ENCODE measurements around the gene MRPL33. TPM values are rescaled to one million over a fixed set of nuclear protein-coding genes. Genes with fewer than 3 reads are reported as not detected.

Gene MRPL33
- total RNA-seq, 1 donor: 75.2 TPM

GRCh38 chr2:27805180-27805579 lies 33.7 kb downstream of the MRPL33 start:
- Histone ChIP-seq H3K27me3 (ENCODE audit: insufficient read depth, low read length) (no peaks in the 10 kb centered on the region), H3K9me3 (ENCODE audit: low read depth, low read length) (no peaks in the 10 kb centered on the region), H3K4me1 (ENCODE audit: insufficient read depth, low read length) (peaks cover 62% of the 10 kb centered on the region), H3K4me3 (ENCODE audit: low read length) (no peak overlapping the region)

DNA sequence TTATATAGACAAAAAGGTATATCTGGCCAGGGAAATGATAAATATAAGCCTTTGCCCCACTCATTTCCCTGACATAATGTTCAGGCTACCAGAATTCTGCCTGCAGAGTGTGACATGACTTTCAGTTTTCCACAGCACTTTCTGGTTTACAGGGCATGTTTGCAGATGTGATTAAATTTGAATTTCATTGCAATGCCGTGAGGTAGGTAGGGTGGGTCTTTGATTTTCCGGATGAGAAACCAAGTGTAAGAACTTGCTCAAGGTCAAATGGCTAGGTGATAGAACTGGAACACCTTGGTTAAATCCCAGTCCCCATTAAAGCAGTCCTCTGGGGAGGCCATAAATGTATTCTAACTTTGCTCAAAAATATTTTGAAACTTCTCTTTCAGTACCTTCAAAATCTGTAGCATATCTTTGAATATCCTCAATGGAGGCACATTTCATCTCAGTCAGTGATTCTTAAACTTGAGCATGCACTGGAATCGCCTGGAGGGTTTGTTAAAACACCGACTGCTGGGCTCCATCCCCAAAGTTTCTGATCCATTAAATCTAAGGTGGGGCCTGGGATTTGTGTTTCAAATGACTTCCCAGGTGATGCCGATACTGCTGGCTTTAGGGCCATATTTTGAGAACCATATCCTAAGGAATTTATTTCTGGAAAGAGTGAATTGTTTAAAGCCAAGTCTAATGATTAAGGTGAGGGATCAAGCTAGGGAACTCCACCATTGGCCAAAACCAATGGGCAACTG lies 35.0 kb downstream of the MRPL33 start:
- no peaks in the 10 kb centered on the region for H3K27me3 ChIP-seq (ENCODE audit: insufficient read depth, low read length)
- H3K4me1 ChIP-seq (ENCODE audit: insufficient read depth, low read length): peaks cover 76% of the 10 kb centered on the region
- no peak overlapping the region for H3K4me3 ChIP-seq (ENCODE audit: low read length)
- no peaks in the 10 kb centered on the region for H3K9me3 ChIP-seq (ENCODE audit: low read depth, low read length)

GRCh38 chr2:27807476-27807875 lies 36.0 kb downstream of the MRPL33 start:
- Histone ChIP-seq H3K27me3 (ENCODE audit: insufficient read depth, low read length) (no peaks in the 10 kb centered on the region), H3K4me3 (ENCODE audit: low read length) (no peak overlapping the region), H3K9me3 (ENCODE audit: low read depth, low read length) (no peaks in the 10 kb centered on the region), H3K4me1 (ENCODE audit: insufficient read depth, low read length) (peaks cover 78% of the 10 kb centered on the region)

GRCh38 chr2:27808418-27808817 lies 36.9 kb downstream of the MRPL33 start:
- Histone ChIP-seq H3K9me3 (ENCODE audit: low read depth, low read length) (no peaks in the 10 kb centered on the region), H3K27me3 (ENCODE audit: insufficient read depth, low read length) (no peaks in the 10 kb centered on the region), H3K4me1 (ENCODE audit: insufficient read depth, low read length) (peaks cover 68% of the 10 kb centered on the region), H3K4me3 (ENCODE audit: low read length) (no peak overlapping the region)

GRCh38 chr2:27808984-27809383 lies 37.5 kb downstream of the MRPL33 start:
- peaks cover 63% of the 10 kb centered on the region for H3K4me1 ChIP-seq (ENCODE audit: insufficient read depth, low read length)
- no peaks in the 10 kb centered on the region for H3K27me3 ChIP-seq (ENCODE audit: insufficient read depth, low read length)
- no peak overlapping the region for H3K4me3 ChIP-seq (ENCODE audit: low read length)
- H3K9me3 ChIP-seq (ENCODE audit: low read depth, low read length): no peaks in the 10 kb centered on the region

- H3K9me3 ChIP-seq (ENCODE audit: low read depth, low read length): no peaks in the 10 kb centered on the region
- H3K4me3 ChIP-seq (ENCODE audit: low read length): no peak overlapping the region
- H3K4me1 ChIP-seq (ENCODE audit: insufficient read depth, low read length): peaks cover 60% of the 10 kb centered on the region
- no peaks in the 10 kb centered on the region for H3K27me3 ChIP-seq (ENCODE audit: insufficient read depth, low read length)
These were observed 38.3 kb downstream of the MRPL33 start for GRCh38 chr2:27809761-27810241.

- Histone ChIP-seq H3K4me1 (ENCODE audit: insufficient read depth, low read length) (peaks cover 60% of the 10 kb centered on the region), H3K4me3 (ENCODE audit: low read length) (no peak overlapping the region)
These were observed 38.9 kb downstream of the MRPL33 start for GRCh38 chr2:27810455-27810854.

GRCh38 chr2:27811768-27812167 lies 40.2 kb downstream of the MRPL33 start:
- Histone ChIP-seq H3K4me3 (ENCODE audit: low read length) (no peak overlapping the region), H3K9me3 (ENCODE audit: low read depth, low read length) (no peaks in the 10 kb centered on the region), H3K27me3 (ENCODE audit: insufficient read depth, low read length) (no peaks in the 10 kb centered on the region), H3K4me1 (ENCODE audit: insufficient read depth, low read length) (peaks cover 48% of the 10 kb centered on the region)

More at GRCh38 chr2:27810455-27810854, 38.9 kb downstream of the MRPL33 start:
- Histone ChIP-seq H3K9me3 (ENCODE audit: low read depth, low read length) (no peaks in the 10 kb centered on the region), H3K27me3 (ENCODE audit: insufficient read depth, low read length) (no peaks in the 10 kb centered on the region)

DNA sequence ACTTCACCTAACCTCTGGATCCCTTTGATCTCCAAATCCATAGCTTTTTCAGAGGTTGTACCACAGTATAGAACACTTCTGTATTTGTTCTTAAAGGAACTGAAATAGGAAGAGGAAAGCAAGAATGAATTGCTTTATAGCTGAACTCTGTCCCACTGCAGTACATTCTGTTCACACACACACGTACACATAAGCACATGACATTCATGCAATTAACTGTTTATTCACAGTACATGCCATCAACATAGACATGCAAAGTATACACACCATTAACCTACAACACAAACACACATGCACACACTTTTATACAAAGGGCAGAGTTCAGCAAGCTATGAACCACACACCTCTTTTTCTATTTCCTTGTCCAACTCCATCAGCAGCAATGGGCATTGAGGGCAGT lies 43.2 kb downstream of the MRPL33 start:
- H3K4me3 ChIP-seq (ENCODE audit: low read length): no peak overlapping the region
- H3K27me3 ChIP-seq (ENCODE audit: insufficient read depth, low read length): no peaks in the 10 kb centered on the region
- no peaks in the 10 kb centered on the region for H3K9me3 ChIP-seq (ENCODE audit: low read depth, low read length)
- peaks cover 33% of the 10 kb centered on the region for H3K4me1 ChIP-seq (ENCODE audit: insufficient read depth, low read length)

DNA sequence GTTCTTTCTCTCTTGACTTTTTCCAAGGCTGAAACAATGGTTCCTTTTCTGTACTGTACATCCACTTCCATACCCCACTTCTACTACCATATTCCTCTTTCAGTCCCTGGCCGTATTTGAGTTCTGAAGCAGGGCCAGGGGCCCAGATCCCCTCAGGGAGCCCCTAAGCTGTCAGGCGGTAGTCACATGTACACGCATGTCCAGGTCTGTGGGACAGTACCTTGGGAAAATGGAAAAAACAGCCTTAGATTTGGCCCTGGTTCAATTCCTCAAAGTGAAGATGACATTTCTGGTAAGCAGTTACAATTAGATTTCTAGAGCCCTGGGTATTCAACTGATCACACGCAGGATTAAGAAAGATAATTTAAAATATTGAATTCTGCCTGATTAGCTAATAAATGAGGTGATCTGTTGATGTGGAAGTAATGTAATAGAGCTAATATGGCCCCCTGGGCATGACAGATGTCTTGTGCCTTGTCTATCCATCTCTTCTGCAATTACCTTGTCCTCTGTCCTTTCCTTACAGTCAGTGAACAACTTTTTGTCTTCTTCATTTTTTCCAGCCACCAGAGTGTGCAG lies 44.4 kb downstream of the MRPL33 start:
- H3K4me1 ChIP-seq (ENCODE audit: insufficient read depth, low read length): peaks cover 21% of the 10 kb centered on the region
- H3K27me3 ChIP-seq (ENCODE audit: insufficient read depth, low read length): no peaks in the 10 kb centered on the region
- no peaks in the 10 kb centered on the region for H3K9me3 ChIP-seq (ENCODE audit: low read depth, low read length)
- no peak overlapping the region for H3K4me3 ChIP-seq (ENCODE audit: low read length)

- no peak overlapping the region for H3K4me3 ChIP-seq (ENCODE audit: low read length)
- peaks cover 5% of the 10 kb centered on the region for H3K9me3 ChIP-seq (ENCODE audit: low read depth, low read length)
- peaks cover 4% of the 10 kb centered on the region for H3K4me1 ChIP-seq (ENCODE audit: insufficient read depth, low read length)
- no peaks in the 10 kb centered on the region for H3K27me3 ChIP-seq (ENCODE audit: insufficient read depth, low read length)
These were observed 50.5 kb downstream of the MRPL33 start for GRCh38 chr2:27822049-27822448.

DNA sequence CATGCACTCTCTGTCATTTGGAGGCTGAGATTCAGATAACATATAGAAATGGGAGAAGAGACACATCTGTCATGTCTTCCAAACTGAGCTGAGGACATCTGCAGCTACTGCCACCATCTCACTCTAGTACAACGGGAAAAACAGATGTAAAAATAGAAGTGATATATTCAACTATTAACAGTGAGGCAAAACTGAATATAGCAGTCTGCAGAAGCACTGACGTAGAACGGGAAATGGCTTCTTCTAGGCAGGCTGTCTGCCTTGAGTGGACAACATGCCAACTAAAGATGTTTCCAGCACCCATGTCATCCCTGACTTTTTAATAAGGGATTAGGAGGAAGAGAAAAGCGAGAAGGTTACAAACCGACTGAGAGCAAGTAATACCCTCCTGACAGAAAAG lies 51.6 kb downstream of the MRPL33 start:
- Histone ChIP-seq H3K9me3 (ENCODE audit: low read depth, low read length) (peaks cover 5% of the 10 kb centered on the region), H3K4me3 (ENCODE audit: low read length) (no peak overlapping the region), H3K27me3 (ENCODE audit: insufficient read depth, low read length) (no peaks in the 10 kb centered on the region), H3K4me1 (ENCODE audit: insufficient read depth, low read length) (peaks cover 7% of the 10 kb centered on the region)

DNA sequence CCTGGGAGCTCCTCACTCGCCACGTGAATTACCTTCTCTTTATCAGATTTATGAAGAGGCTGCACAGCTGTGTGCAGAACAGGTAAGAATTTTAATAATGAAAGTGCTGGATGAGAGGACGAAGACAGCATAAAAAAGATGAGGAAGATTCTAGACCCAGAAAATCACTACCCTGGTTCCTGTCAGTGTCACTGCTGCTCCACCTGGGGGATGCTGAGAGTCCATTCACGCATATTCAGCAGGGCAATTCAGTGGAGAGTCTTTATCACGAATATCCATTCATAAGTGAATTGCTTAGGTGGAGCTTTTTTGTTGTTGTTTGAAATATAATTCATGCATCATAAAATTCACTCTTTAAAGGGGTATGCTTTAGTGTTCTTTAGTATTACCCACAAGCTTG lies 52.0 kb downstream of the MRPL33 start:
- peaks cover 7% of the 10 kb centered on the region for H3K4me1 ChIP-seq (ENCODE audit: insufficient read depth, low read length)

DNA sequence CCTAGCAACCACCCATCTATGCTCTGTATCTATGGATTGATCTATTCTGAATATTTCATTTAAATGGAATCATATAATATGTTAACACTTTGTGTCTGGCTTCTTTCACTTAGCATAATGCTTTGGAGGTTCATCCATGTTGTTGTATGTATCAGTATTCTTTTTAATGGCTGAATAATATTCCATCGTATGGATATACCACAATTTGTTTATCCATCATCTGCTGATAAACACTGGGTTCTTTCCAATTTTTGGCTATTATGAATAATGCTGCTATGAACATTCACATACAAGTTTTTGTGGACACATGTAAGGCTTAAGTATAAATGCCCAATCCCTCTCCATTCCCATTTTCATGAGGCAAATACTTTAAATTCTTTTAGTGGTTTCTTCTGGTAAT lies 52.9 kb downstream of the MRPL33 start:
- Histone ChIP-seq H3K4me3 (ENCODE audit: low read length) (no peak overlapping the region), H3K4me1 (ENCODE audit: insufficient read depth, low read length) (peaks cover 9% of the 10 kb centered on the region), H3K9me3 (ENCODE audit: low read depth, low read length) (peaks cover 5% of the 10 kb centered on the region), H3K27me3 (ENCODE audit: insufficient read depth, low read length) (no peaks in the 10 kb centered on the region)

More for the DNA sequence above, 52.0 kb downstream of the MRPL33 start:
- Histone ChIP-seq H3K9me3 (ENCODE audit: low read depth, low read length) (peaks cover 5% of the 10 kb centered on the region), H3K27me3 (ENCODE audit: insufficient read depth, low read length) (no peaks in the 10 kb centered on the region), H3K4me3 (ENCODE audit: low read length) (no peak overlapping the region)

DNA sequence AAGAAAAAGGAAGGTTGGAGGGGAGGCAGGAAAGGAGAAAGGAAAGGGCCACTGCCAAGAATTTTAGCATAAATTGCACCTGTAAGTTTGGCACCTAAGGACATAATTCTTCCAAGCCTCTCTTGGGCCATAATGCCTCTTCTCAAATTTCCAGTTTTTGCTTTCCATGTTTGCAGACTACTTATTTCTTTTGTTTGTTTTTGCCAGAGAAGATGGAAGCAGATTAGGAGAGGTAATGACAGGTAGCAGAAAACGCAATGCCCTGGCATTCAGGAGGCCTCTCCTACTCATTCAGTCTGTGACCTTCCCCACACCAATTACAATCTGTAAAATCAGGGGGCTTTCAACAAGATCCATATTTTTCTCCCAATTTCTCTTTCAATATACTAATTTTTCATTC lies 56.8 kb downstream of the MRPL33 start:
- Histone ChIP-seq H3K9me3 (ENCODE audit: low read depth, low read length) (peaks cover 5% of the 10 kb centered on the region), H3K4me3 (ENCODE audit: low read length) (no peak overlapping the region), H3K4me1 (ENCODE audit: insufficient read depth, low read length) (peaks cover 43% of the 10 kb centered on the region)

More for the DNA sequence above, 56.8 kb downstream of the MRPL33 start:
- no peaks in the 10 kb centered on the region for H3K27me3 ChIP-seq (ENCODE audit: insufficient read depth, low read length)

Measured in mononuclear cell (primary cell).